Retinal pigment epithelial cell (primary cell): ENCODE measurements around the gene ACOX3.
"Not testable (repeated sequence)": the region's sequence is repeated elsewhere in the genome, so short reads cannot be mapped to it uniquely, and the experiment has no call there.

Experiments
- DNase-seq: peaks from one replicate; pipeline ENCODE4 v3.0.0-alpha.2; 2010; ENCODE audit warnings: low read depth
- H3K4me3 ChIP-seq: 2 replicates; pipeline ENCODE4 v1.5.1; 2011; ENCODE audit warnings: mild to moderate bottlenecking, low read length, control low read depth, moderate library complexity
- CTCF ChIP-seq: conservative IDR thresholded peaks from 2 replicates; pipeline ENCODE4 v1.5.1; 2011; ENCODE audit warnings: low read depth, low read length, control low read depth, inconsistent platforms

Gene ACOX3

GRCh38 chr4:8388528-8388870, 52.0 kb downstream of the ACOX3 start:
- DNase-seq, result no peak
- no peak overlapping the region for H3K4me3 ChIP-seq
- no peak for TF ChIP-seq CTCF

GRCh38 chr4:8387615-8388527, 52.7 kb downstream of the ACOX3 start:
- H3K4me3 ChIP-seq, result no peak overlapping the region
- no peak for TF ChIP-seq CTCF
- no peak for DNase-seq

GRCh38 chr4:8387194-8387593, 53.3 kb downstream of the ACOX3 start:
- H3K4me3 ChIP-seq, result no peak overlapping the region
- TF ChIP-seq CTCF, result no peak
- no peak for DNase-seq

GRCh38 chr4:8386731-8387130, 53.8 kb downstream of the ACOX3 start:
- no peak for DNase-seq
- TF ChIP-seq CTCF, result no peak
- no peak overlapping the region for H3K4me3 ChIP-seq

- DNase-seq, H3K4me3 ChIP-seq: not testable (repeated sequence)
Measured at GRCh38 chr4:8386131-8386530, 54.4 kb downstream of the ACOX3 start.

- no peak overlapping the region for H3K4me3 ChIP-seq
- DNase-seq, result no peak
- TF ChIP-seq CTCF, result no peak
Measured at GRCh38 chr4:8385611-8386010, 54.9 kb downstream of the ACOX3 start.

GRCh38 chr4:8385106-8385505, 55.4 kb downstream of the ACOX3 start:
- DNase-seq, result no peak
- no peak for TF ChIP-seq CTCF
- no peak overlapping the region for H3K4me3 ChIP-seq
